Superior temporal gyrus (tissue), 1 donor: ENCODE measurements around the gene FBLIM1.
A peak's percentile ranks its signal among the peaks of the same experiment; 100 is the strongest.

Experiments
- DNase-seq: peaks from one replicate; pipeline ENCODE4 v3.0.0-alpha.2; 2016; ENCODE audit errors: extremely low spot score

The FBLIM1 gene

GRCh38 chr1:15730936-15731335 lies 27.7 kb upstream of the FBLIM1 start:
- no peak for DNase-seq

DNA sequence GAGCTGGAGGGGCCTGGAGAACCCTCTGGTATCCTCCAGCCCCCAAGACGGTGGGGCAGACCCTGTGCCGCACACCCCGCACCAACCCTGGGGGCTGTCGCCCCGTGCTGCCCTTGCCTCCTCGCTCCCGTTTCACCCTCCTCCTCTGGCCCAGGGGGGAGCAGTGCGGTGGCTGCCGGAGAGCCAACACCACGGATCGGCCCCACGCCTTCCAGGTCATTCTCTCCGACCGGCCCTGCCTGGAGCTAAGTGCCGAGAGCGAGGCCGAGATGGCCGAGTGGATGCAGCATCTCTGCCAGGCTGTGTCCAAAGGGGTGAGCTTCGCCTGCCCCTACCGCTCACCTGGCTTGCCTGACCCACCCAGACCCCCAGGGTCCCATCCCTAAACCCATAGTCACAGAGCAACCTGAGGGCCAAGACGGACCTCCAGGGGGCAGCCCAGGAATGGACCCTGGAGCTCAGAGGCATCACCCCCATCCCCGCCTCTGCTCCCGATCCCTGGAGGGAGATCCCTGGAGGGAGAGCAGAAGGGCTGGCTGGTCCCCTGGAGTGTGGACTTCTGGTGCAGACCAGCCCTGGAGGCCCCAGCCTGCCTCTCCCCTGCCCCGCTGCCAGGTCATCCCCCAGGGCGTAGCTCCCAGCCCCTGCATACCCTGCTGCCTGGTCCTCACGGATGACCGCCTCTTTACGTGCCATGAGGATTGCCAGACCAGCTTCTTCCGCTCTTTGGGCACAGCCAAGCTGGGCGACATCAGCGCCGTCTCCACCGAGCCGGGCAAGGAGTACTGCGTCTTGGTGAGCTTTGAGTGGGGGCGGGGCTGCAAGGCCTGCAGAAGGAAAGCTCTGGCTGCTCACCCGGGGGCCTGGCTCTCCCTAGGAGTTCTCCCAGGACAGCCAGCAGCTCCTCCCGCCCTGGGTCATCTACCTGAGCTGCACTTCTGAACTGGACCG lies 26.6 kb upstream of the FBLIM1 start:
- DNase-seq = no peak

DNA sequence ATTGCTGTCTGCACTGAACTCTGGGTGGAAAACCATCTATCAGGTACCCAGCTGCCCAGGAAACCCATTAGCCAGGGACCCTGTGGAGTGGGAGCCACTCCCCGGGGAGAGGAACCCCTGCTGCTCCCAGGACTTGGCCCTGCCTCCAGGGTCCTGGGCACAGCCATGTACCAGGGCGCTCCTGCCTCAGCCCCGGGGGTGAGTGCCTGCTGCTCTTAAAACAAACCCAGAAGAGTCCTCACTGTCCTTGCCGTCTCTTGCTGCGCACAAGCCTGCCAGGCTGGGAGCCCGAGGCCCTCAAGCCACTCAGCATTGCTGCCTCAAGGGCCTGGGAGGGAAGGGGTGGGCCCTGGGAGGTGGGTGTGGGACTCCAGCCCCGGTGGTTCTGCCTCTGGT lies 25.9 kb upstream of the FBLIM1 start:
- no peak for DNase-seq

DNA sequence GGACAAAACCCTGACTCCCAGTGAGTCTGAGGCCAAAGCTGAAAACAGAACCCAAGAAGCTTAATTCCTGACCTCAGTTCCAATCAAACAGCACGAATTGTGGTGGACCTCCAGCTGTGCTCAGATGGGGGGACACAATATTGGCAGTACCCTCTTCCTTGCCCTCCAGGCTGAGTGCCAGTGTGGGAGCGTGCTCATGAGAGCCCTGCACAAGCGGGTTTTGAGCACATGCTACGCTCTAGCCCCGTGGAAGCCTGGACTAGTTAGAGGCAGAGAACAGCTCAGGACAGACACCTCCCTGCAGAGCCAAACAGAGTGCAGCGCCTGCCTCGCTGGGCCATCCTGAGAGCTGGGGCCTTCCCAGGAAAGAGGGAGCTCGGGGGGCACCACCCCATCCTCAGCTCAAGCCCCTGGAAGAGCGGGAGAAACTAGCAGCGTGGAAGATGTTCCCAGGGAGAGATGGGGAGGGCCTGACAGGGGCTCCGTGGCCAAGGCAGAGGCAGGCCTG lies 25.3 kb upstream of the FBLIM1 start:
- DNase-seq = no peak

GRCh38 chr1:15733726-15734226 lies 24.8 kb upstream of the FBLIM1 start:
- DNase-seq = no peak

GRCh38 chr1:15734296-15734695 lies 24.3 kb upstream of the FBLIM1 start:
- DNase-seq = no peak

DNA sequence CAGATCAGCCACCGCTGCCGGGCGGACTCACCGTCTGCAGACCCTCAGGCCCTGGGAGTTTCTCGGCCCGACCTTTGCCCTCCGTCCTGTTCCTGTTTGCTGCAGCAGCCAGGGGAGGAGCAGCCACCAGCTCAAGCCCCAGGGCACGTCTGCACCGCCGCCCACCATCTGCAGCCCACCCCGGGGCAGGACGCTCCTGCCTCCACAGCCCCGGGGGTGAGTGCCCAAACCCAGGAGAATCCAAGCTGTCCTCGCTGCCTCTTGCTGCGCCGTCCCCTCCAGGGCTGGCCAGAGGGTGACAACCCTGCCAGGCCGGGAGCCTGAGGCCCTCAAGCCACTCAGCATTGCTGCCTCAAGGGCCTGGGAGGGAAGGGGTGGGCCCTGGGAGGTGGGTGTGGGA lies 23.7 kb upstream of the FBLIM1 start:
- no peak for DNase-seq

DNA sequence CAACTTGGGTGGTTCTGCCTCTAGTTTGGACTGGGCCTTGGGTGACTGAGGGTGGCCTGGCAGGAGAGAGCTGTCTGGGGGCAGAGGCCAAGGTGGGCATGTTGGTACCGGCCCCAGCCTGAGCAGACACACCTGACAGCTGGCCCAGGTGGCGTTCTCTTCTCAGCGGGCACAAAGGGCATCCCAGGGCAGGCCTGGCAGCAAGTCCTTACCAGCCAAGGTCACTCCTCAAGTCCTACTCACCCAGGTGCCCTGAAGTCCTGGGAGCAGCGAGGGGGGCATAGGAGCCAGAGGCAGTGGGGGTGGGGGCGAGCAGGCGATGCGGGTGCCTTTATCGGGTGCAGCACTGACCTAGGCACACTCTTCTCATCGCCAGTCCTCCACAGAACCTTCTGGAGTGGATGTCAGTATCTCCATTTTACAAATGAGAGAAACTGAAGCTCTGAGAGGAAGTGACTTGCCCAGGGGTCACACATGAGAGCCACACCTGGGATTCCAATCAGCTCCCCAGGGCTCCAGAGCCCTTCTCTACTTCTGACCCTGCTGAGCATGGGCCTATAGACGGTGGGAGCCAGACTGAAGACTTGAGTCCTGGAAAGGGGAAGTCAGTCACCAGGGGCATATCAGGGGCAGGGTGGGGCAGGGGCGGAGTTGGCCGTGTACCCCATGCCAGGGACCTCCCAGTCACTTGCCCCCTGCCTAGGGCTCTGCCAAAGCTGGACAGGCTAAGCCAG lies 23.1 kb upstream of the FBLIM1 start:
- DNase-seq = no peak

GRCh38 chr1:15736038-15736891 lies 22.3 kb upstream of the FBLIM1 start, which contains the start of gene SLC25A34:
Gene SLC25A34 (plus strand): TSS chr1:15736258. CDS start chr1:15736486, 228 bp downstream.
- DNase-seq = no peak

- no peak for DNase-seq
Observed at GRCh38 chr1:15736892-15737261, 21.7 kb upstream of the FBLIM1 start.

DNA sequence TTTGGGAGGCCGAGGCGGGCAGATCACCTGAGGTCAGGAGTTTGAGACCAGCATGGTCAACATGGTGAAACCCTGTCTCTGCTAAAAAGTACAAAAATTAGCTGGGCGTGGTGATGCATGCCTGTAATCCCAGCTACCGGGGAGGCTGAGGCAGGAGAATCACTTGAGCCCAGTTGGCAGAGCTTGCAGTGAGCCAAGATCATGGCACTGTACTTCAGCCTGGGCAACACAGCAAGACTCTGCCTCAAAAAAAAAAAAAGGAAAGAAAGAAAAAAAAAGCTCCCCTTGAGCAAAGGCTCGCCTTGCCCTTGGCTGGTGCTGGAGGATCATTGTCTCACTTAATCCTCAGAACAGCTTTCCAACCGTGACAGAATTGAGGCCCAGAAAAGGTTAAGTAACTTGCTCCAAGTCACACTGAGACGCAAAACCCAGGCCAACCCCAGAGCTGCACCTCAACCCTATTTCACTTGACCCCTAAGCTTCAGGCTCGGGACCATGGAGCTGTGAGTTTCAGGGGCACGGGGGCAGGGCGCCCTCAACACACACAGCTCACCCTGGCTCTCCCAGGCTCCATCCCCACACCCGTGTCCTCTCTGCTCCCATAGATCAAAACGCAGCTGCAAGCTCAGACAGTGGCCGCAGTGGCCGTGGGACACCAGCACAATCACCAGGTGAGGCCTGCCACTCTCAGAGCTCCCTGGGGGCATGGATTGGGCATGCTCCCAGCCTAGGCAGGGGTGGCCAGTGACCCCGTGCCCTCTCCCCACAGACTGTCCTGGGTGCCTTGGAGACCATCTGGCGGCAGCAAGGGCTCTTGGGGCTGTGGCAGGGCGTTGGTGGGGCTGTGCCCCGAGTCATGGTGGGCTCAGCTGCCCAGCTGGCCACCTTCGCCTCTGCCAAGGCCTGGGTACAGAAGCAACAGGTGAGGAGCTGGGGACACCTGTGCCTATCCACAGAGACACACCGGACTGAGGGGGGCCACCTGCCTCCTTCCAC lies 21.0 kb upstream of the FBLIM1 start:
- no peak for DNase-seq

DNA sequence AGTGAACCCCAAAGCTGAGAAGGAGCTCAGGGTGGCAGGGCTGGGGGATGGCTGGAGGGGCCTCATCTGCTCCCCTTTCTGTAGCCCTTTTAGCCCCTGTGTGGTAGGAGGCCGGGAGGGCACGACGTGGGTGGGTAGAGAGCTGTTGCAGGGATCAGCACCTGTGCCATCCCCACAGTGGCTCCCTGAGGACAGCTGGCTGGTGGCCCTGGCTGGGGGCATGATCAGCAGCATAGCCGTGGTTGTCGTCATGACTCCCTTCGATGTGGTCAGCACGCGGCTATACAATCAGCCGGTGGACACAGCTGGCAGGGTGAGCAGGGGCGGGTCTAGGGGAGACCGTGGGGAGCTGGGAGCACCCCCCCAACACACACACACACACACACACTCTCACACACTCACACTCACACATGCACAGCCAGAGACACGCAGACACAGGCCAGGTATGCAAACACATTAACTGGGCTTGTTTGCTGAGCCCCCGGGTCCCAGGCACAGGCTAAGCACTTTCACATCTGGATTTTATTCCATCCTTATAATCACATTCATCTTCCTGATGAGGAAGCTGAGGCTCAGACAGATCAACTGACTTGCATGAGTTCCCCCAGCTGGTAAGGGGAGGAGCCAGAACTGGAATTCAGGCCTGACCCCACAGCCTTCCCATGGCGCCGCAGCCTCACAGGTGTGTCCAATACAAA lies 20.0 kb upstream of the FBLIM1 start:
- no peak for DNase-seq

GRCh38 chr1:15739259-15739658 lies 19.3 kb upstream of the FBLIM1 start:
- no peak for DNase-seq

GRCh38 chr1:15739745-15740144 lies 18.9 kb upstream of the FBLIM1 start:
- no peak for DNase-seq

DNA sequence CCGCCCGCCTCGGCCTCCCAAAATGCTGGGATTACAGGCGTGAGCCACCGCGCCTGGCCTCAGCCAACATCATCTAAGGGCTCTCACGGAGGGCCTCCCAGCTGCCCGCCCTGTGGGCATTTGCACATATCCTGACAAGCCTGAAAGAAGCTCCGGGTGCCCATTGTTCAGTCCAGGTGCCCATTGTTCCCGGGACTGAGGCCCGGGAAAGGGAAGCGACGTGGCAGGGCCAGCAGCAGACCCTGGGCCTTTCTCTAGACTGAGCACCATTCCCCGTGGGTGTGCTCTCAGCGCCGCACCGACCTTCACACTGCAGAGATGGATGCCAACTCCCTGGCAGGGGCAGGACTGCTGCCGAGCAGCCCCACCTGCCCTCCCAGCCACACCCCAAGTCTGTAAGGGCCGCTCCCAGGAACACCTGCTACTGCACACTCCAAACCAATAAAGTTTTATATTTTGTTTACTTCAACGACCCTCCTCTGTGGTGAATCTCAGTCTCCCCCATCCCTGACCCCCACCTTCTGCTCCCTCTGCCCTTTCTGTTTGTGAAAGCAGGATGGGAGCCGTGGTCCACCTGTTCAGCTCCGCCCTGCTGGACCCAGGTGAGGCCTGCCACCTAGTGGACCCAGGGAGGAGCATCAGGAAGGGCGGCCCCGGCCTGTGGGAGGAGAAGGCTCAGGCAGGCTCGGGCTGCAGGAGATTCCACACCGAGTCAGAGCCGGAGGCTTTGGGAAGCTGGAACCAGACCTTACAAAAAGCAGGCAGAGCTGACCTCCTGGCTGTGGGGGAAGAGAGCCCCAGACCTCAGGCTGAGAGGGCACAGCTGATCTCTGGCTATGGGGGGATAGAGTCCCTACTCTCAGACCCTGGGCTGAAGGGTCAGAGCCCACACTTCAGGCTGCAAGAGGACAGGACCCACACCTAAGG lies 17.4 kb upstream of the FBLIM1 start:
- peak; percentile 68 for DNase-seq

GRCh38 chr1:15742339-15742801 lies 16.2 kb upstream of the FBLIM1 start, which contains the start of gene TMEM82:
Gene TMEM82 (plus strand): TSS chr1:15742499. CDS start chr1:15742560, 61 bp downstream.
- DNase-seq = no peak

DNA sequence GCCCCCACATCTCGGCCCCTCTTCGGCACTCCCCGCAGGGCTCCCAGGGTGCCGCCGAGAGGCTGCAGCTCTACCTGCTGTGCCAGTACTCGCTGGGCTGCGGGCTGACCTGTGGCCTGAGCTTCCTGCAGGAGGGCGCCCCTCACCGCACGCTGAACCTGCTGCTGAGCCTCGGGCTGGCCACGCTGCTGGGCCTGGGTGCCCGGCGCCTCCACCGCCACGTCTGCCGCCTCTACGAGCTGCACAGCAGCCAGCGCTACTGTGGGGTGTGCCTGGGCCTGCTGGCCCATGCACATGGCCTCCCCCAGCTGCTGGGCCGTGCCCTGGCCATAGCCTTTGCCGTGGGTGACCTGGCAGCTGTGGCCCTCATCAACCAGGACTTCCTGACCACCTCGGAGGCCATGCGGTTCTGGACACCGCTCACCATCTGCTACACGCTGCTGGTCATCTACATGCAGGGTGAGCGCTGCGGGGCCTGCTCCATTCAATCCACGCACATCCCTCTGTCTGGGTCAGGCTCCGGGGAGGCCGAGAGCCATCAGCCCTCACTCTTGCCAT lies 14.4 kb upstream of the FBLIM1 start:
- DNase-seq = no peak

- no peak for DNase-seq
Observed at GRCh38 chr1:15747378-15747777, 11.2 kb upstream of the FBLIM1 start.
